Parathyroid adenoma (tissue), 2 donors: ENCODE data around the gene CNGA1.
"Not testable (repeated sequence)": the region's sequence is repeated elsewhere in the genome, so short reads cannot be mapped to it uniquely, and the experiment has no call there.

ENCODE experiments used
- H2AFZ ChIP-seq: fragments of 300-600 bp; sonication (generic); one replicate; pipeline ENCODE4 v1.7.0; 2017; ENCODE audit warnings: antibody characterized with exemption, mild to moderate bottlenecking
- H3K27ac ChIP-seq: fragments of 300-600 bp; sonication (generic); one replicate; pipeline ENCODE4 v1.7.0; 2017
- H3K27me3 ChIP-seq: fragments of 300-600 bp; sonication (generic); one replicate; pipeline ENCODE4 v1.7.0; 2017; ENCODE audit warnings: low read length; ENCODE audit not compliant: control insufficient read depth, insufficient read depth
- H3K36me3 ChIP-seq: fragments of 300-600 bp; sonication (generic); one replicate; pipeline ENCODE4 v1.7.0; 2017; ENCODE audit warnings: low read length; ENCODE audit not compliant: control insufficient read depth, insufficient read depth
- H3K4me1 ChIP-seq: fragments of 300-600 bp; sonication (generic); one replicate; pipeline ENCODE4 v1.7.0; 2017; ENCODE audit warnings: control low read depth
- H3K4me2 ChIP-seq: fragments of 300-600 bp; sonication (generic); one replicate; pipeline ENCODE4 v1.7.0; 2017; ENCODE audit warnings: low read length
- H3K4me3 ChIP-seq: fragments of 300-600 bp; sonication (generic); one replicate; pipeline ENCODE4 v1.7.0; 2017; ENCODE audit warnings: low read depth, low read length
- H3K79me2 ChIP-seq: fragments of 300-600 bp; sonication (generic); one replicate; pipeline ENCODE4 v1.7.0; 2017; ENCODE audit warnings: control low read depth
- H3K9ac ChIP-seq: fragments of 300-600 bp; sonication (generic); one replicate; pipeline ENCODE4 v1.7.0; 2017; ENCODE audit warnings: mild to moderate bottlenecking
- H3K9me3 ChIP-seq: fragments of 300-600 bp; sonication (generic); one replicate; pipeline ENCODE4 v1.7.0; 2017; ENCODE audit warnings: low read length; ENCODE audit not compliant: control insufficient read depth
- TF ChIP-seq, protein P1 (sequence below): fragments of 300-600 bp; sonication (generic); IDR thresholded peaks from one replicate; pipeline ENCODE4 v1.7.0; 2017; ENCODE audit warnings: antibody characterized with exemption, mild to moderate bottlenecking
- donor health status: primary hyperparathyroidism.

Gene CNGA1

DNA sequence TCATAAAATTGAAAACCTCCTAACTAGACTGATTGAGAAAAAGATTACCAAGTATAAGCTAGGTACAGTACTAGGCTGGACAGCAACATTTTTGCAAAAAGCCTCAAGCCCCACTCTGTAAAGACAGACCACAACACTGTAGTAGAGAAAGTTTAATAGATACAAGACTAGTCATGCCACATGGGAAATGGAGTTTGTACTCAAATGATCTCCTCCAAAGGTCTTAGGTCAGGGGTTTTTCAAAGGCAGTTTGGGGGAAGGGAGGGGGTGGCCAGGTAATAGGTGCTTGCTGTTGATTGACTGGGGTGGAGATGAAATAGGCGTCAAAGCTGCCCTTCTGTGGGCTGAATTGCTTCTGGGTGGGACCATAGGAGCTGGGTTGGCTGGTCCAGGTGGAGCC lies 14.2 kb downstream of the CNGA1 start:
- no peak overlapping the region for H3K9ac ChIP-seq
- no peaks in the 10 kb centered on the region for H3K4me1 ChIP-seq
- H3K27me3 ChIP-seq: no peaks in the 10 kb centered on the region
- no peaks in the 10 kb centered on the region for H3K79me2 ChIP-seq
- no peaks in the 10 kb centered on the region for H3K36me3 ChIP-seq
- no peak overlapping the region for H3K4me3 ChIP-seq
- H3K9me3 ChIP-seq: no peaks in the 10 kb centered on the region
- TF ChIP-seq, protein P1, sequence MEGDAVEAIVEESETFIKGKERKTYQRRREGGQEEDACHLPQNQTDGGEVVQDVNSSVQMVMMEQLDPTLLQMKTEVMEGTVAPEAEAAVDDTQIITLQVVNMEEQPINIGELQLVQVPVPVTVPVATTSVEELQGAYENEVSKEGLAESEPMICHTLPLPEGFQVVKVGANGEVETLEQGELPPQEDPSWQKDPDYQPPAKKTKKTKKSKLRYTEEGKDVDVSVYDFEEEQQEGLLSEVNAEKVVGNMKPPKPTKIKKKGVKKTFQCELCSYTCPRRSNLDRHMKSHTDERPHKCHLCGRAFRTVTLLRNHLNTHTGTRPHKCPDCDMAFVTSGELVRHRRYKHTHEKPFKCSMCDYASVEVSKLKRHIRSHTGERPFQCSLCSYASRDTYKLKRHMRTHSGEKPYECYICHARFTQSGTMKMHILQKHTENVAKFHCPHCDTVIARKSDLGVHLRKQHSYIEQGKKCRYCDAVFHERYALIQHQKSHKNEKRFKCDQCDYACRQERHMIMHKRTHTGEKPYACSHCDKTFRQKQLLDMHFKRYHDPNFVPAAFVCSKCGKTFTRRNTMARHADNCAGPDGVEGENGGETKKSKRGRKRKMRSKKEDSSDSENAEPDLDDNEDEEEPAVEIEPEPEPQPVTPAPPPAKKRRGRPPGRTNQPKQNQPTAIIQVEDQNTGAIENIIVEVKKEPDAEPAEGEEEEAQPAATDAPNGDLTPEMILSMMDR: no peak
- H3K27ac ChIP-seq: no peak overlapping the region
- no peak overlapping the region for H2AFZ ChIP-seq
- no peak overlapping the region for H3K4me2 ChIP-seq

DNA sequence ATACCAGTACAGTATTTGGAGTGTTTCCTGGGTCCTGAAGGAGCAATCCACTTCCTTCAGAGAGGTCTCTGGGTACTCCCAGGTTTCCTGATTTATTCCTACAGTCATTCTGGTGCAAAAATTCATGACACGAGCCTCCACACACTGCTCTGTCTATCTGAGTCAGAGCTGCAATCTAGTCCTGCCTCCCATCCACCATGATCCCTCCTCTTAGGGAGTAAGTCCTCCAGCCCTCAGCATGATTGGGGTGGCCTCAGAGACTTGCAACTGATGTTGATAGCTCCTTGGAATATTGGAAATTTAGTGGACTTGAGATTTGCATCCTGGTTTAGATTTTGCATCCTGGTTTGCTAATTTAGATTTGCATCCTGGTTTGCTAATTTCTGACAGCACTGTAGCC lies 20.5 kb downstream of the CNGA1 start:
- H3K9ac ChIP-seq: no peak overlapping the region
- TF ChIP-seq, protein P1: no peak
- H3K4me3 ChIP-seq: no peak overlapping the region
- no peak overlapping the region for H3K27ac ChIP-seq
- no peak overlapping the region for H3K4me2 ChIP-seq
- H3K4me1 ChIP-seq: no peaks in the 10 kb centered on the region
- H3K27me3 ChIP-seq: no peaks in the 10 kb centered on the region
- no peaks in the 10 kb centered on the region for H3K79me2 ChIP-seq
- H2AFZ ChIP-seq: no peak overlapping the region
- no peaks in the 10 kb centered on the region for H3K9me3 ChIP-seq
- no peaks in the 10 kb centered on the region for H3K36me3 ChIP-seq

DNA sequence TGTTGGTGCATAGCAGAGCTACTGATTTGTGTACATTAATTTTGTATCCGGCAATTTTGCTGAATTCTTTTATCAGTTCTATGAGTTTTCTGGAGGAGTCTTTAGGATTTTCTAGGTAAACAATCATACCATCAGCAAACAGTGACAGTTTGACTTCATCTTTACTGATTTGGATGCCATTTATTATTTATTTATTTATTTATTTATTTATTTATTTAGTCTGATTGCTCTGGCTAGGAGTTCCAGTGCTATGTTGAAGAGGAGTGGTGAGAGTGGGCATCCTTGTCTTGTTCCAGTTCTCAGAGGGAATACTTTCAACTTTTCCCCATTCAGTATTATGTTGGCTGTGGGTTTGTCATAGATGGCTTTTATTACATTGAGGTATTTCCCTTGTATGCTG lies 24.0 kb downstream of the CNGA1 start:
- H3K79me2 ChIP-seq, H3K36me3 ChIP-seq, H3K4me3 ChIP-seq, H3K9ac ChIP-seq, H3K9me3 ChIP-seq, H3K4me1 ChIP-seq, H3K27ac ChIP-seq, H3K4me2 ChIP-seq, H3K27me3 ChIP-seq, H2AFZ ChIP-seq: not testable (repeated sequence)

DNA sequence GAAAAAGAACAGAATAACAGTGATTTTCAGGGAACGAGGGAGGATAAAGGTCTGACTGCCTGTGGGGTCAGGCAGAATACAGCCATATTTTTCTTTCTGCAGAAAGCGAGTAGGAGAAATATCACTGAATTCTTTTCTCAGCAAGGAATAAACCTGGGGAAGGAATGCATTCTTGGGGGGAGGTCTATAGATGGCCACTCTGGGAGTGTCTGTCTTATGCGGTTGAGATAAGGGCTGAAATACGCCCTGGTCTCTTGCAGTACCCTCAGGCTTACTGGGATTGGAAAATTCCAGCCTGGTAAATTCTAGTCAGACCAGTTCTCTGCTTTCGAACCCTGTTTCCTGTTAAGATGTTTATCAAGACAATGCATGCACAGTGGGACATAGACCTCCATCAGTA lies 26.3 kb downstream of the CNGA1 start:
- Histone ChIP-seq H2AFZ (no peak overlapping the region), H3K9me3 (no peaks in the 10 kb centered on the region), H3K4me3 (no peak overlapping the region), H3K27ac (no peak overlapping the region), H3K36me3 (no peaks in the 10 kb centered on the region), H3K27me3 (no peaks in the 10 kb centered on the region), H3K4me1 (no peaks in the 10 kb centered on the region), H3K9ac (no peak overlapping the region), H3K79me2 (no peaks in the 10 kb centered on the region), H3K4me2 (no peak overlapping the region)
- TF ChIP-seq, protein P1: no peak

DNA sequence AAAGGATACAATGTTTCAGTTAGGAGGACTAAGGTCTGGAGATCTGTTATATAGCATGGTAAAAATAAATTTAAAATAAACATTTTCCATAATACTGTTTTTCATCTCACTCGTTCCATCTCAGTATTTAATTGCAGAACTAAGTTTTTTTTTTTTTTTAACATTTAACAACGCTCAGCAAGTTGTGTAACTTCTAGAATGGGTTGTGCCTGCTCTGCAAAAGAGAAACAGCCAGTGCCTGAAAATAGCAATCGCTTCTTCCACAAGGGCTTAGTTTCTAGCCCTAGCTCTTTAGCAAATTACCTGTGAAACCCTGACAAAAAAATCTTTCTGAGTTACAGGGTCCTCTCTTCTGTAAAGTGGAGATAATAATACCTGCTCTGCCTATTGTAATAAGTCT lies 41.9 kb downstream of the CNGA1 start:
- TF ChIP-seq, protein P1: no peak
- Histone ChIP-seq H3K4me3 (no peak overlapping the region), H3K27me3 (no peaks in the 10 kb centered on the region), H3K9me3 (no peaks in the 10 kb centered on the region), H2AFZ (no peak overlapping the region), H3K4me2 (no peak overlapping the region), H3K4me1 (no peaks in the 10 kb centered on the region), H3K36me3 (no peaks in the 10 kb centered on the region), H3K27ac (no peak overlapping the region), H3K9ac (no peak overlapping the region), H3K79me2 (no peaks in the 10 kb centered on the region)
